Measurements from ENCODE around the gene SHANK3.

Gene SHANK3

GRCh38 chr22:50714631-50715179, 42.1 kb downstream of the SHANK3 start:
- DNase-seq: no peak

GRCh38 chr22:50715250-50715649, 42.6 kb downstream of the SHANK3 start:
- no peak for DNase-seq

GRCh38 chr22:50715776-50716175, 43.2 kb downstream of the SHANK3 start:
- DNase-seq: no peak

GRCh38 chr22:50716290-50717024, 43.8 kb downstream of the SHANK3 start:
- no peak for DNase-seq

GRCh38 chr22:50717709-50718351, 45.2 kb downstream of the SHANK3 start:
- no peak for DNase-seq

- no peak for DNase-seq
These were observed 45.7 kb downstream of the SHANK3 start for GRCh38 chr22:50718352-50718709.

- DNase-seq: no peak
These were observed 47.2 kb downstream of the SHANK3 start for GRCh38 chr22:50719814-50720300.

- no peak for DNase-seq
These were observed 48.0 kb downstream of the SHANK3 start for GRCh38 chr22:50720301-50721256.

- no peak for DNase-seq
These were observed 48.7 kb downstream of the SHANK3 start for GRCh38 chr22:50721257-50721844.

GRCh38 chr22:50722048-50722701, 49.6 kb downstream of the SHANK3 start:
- no peak for DNase-seq

All from CD4-positive, alpha-beta T cell treated with Interferon alpha-2 for 1 hour (primary cell).